GM12874 (cell line): ENCODE data around the gene PCDHA10.
"Not testable (repeated sequence)": the region's sequence is repeated elsewhere in the genome, so short reads cannot be mapped to it uniquely, and the experiment has no call there.

Experiments
- CTCF ChIP-seq: IDR thresholded peaks from 2 replicates; pipeline ENCODE4 v1.5.1; 2011; ENCODE audit warnings: low read depth, mild to moderate bottlenecking, control low read depth, low read length, moderate library complexity; ENCODE audit not compliant: insufficient read depth

Gene PCDHA10

DNA sequence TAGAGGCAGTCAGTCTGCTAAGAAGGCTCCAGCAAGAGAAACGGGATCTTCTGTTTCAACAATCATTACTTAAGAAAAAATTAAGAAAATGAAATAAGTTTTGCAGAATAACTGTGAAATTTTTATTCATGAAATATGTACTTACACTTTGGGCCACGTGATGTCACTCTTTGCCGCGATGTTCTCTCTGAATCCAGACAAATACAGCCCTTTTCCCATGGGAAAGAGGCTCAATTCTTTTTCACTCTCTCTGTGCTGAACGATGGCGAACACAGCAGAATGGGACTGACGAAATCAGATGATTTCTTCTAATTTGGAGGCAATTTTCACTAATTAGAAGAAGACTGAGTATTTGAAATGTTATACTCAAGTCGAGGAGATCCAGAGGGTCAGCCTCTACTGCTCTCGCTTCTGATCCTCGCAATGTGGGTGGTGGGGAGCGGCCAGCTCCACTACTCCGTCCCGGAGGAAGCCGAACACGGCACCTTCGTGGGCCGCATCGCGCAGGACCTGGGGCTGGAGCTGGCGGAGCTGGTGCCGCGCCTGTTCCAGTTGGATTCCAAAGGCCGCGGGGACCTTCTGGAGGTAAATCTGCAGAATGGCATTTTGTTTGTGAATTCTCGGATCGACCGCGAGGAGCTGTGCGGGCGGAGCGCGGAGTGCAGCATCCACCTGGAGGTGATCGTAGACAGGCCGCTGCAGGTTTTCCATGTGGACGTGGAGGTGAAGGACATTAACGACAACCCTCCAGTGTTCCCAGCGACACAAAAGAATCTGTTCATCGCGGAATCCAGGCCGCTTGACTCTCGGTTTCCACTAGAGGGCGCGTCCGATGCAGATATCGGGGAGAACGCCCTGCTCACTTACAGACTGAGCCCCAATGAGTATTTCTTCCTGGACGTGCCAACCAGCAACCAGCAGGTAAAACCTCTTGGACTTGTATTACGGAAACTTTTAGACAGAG, 7.3 kb upstream of the PCDHA10 start, which contains the start of gene PCDHA9:
TSS of gene PCDHA9 (plus strand) at position 244 of the 964 bp plus-strand sequence. CDS start at position 358, 114 bp downstream.
- not testable (repeated sequence) for TF ChIP-seq CTCF

- TF ChIP-seq CTCF = no peak
Observed at GRCh38 chr5:140857177-140857986, 1.7 kb downstream of the PCDHA10 start.

DNA sequence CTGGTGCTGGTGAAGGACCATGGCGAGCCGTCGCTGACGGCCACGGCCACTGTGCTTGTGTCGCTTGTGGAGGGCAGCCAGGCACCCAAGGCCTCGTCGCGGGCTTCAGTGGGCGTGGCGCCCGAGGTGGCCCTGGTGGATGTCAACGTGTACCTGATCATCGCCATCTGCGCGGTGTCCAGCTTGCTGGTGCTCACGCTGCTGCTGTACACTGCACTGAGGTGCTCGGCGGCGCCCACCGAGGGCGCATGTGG, 2.2 kb downstream of the PCDHA10 start:
- no peak for TF ChIP-seq CTCF

DNA sequence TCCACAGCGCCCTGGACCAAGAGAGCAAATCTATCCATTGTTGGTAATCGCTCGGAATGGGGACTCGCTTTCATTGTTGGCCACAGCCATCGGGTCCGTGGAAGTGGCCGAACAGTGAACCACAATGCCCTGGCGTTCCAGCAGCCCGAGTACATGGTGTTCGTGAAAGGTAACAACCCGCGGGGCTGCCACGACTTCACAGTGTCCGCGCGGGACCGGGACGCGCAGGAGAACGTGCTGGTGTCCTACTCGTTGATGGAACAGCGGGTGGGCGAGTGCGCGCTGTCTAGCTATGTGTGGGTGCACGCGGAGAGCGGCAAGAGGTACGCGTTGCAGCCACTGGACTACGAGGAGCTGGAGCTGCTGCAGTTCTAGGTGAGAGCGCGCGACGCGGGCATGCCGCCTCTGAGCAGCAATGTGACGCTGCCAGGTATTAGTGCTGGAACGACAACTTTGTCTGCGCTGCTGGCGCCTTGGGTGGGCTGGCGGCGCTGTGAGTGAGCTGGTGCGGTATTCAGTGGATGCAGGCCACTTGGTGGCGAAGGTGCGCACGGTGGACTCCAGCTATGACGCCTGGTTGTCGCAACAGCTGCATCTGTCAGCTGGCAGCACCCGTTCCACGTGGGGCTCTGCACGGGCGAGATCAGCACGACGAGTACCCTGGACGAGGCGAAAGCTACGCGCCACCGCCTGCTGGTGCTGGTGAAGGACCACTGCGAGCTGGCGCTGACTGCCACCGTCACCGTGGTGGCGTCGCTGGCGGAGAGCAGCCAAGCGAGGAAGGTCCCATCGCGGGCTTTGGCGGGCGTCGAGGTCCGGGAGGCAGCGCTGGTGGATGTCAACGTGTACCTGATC, 7.0 kb downstream of the PCDHA10 start:
- TF ChIP-seq CTCF = no peak

DNA sequence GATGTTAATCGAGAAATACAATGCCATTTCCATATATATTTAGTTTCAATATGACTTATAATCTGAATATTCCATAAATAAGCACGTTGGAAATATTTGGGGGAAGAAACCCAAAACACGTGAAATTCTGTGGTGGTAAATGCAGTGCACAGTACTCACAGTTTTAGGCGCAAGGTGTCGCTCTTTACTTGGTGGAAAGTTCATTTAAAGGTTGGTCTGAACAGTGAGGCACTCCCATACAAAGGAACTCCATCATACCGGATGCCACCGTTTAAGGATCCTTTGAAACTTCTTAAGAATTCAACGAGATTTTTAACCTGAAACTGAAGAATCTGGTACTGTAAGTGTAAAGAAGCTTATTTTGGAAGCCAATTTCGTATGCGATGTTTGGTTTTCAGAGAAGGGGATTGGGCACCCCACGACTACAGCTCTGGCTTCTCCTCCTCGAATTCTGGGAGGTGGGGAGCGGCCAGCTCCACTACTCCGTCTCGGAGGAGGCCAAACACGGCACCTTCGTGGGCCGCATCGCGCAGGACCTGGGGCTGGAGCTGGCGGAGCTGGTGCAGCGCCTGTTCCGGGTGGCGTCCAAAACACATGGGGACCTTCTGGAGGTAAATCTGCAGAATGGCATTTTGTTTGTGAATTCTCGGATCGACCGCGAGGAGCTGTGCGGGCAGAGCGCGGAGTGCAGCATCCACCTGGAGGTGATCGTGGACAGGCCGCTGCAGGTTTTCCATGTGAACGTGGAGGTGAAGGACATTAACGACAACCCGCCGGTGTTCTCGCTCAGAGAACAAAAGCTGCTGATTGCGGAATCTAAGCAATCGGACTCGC, 13.2 kb downstream of the PCDHA10 start, which contains the start of gene PCDHA11:
TSS of gene PCDHA11 (plus strand) at position 237 of the 834 bp plus-strand sequence. CDS start at position 384, 147 bp downstream.
- TF ChIP-seq CTCF = no peak

DNA sequence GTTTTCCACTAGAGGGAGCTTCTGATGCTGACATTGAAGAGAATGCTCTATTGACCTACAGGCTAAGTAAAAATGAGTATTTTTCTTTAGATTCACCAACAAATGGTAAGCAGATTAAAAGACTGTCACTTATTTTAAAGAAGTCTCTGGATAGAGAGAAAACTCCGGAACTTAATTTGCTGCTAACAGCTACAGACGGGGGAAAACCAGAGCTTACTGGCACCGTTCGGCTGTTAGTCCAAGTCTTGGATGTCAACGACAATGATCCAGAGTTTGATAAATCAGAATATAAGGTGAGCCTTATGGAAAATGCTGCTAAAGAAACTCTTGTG, 13.8 kb downstream of the PCDHA10 start:
- no peak for TF ChIP-seq CTCF
